Esophagus mucosa (tissue), 1 donor: Measurements from ENCODE around the gene MED4. TPM values are rescaled to one million over a fixed set of nuclear protein-coding genes. Genes with fewer than 3 reads are reported as not detected.

Experiments used
- ATAC-seq: fragments of 200-7000 bp; cut with Tn5 transposase; one replicate; pipeline ENCODE4 v1.9.1; 2020
- total RNA-seq: library from RNA; stranded (reverse); gene quantifications from one replicate; pipeline ENCODE4 v1.2.4, GENCODE V29; 2023
- donor health status: DM: yes; HTN: yes; CAD: no.

Gene MED4
- total RNA-seq: 34.2 TPM

- peak; percentile 100 for ATAC-seq
Measured at GRCh38 chr13:48094781-48095502, at the start of gene MED4. Gene MED4 (minus strand): TSS chr13:48095104. CDS start chr13:48095078, 26 bp downstream.

- peak; percentile 29 for ATAC-seq
Measured at GRCh38 chr13:48144413-48145035, 49.6 kb upstream of the MED4 start.

DNA sequence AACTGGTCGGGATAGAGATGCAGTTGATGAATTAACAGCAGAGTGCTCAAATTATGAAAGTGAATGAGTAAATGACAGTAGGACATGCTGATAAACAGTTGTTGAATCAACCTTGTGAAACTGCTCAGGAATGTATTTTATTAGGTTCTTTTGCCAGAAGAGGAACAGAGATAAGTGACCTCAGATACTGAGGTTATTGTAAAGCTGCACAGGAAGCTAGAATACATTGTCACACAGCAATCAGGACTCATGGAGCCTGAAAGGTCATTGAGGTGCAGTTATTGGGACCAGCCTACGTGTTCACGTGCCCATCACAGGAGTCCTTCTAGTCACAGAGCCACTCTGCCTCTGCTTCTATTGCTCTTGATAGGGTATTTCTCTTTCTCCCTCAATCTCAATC, 47.5 kb upstream of the MED4 start:
- ATAC-seq: no peak

DNA sequence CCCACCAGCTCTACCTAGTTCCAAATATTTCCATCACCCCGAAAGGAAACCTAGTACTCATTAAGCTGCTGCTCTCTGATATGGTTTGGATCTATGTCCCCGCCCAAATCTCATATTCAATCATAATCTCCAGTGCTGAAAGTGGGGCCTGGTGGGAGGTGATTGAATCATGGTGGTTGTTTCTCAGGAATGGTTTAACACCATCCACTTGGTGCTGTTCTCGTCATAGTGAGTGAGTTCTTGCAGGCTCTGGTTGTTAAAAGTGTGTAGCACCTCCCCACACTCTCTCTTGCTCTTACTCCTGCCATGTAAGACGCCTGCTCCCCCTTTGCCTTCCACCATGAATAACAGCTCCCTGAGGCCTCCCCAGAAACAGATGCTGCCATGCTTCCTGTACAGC, 43.4 kb upstream of the MED4 start:
- ATAC-seq: no peak

DNA sequence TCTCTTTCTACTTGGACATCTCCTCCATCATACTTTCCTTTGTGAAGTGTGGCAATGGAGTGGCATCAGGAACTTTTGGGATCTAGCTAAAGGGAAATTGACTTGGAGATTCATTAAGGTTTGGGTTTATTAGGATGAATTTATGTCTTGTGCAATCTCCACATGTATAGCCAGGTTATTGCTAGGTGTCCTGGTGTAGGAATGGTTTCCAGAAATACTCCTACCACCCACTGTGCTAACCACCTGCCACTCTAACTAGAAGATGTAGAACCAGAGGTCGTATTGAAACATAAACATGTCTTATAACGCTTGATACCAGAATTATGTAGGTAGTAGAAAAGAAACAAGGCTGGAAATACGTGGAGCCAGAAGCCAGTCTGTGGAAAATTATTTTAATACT, 38.1 kb upstream of the MED4 start:
- no peak for ATAC-seq

GRCh38 chr13:48131533-48131932, 36.6 kb upstream of the MED4 start:
- no peak for ATAC-seq

- ATAC-seq: peak; percentile 68
Measured at GRCh38 chr13:48126944-48127830, 32.3 kb upstream of the MED4 start.

GRCh38 chr13:48125794-48126228, 30.9 kb upstream of the MED4 start:
- peak; percentile 4 for ATAC-seq

DNA sequence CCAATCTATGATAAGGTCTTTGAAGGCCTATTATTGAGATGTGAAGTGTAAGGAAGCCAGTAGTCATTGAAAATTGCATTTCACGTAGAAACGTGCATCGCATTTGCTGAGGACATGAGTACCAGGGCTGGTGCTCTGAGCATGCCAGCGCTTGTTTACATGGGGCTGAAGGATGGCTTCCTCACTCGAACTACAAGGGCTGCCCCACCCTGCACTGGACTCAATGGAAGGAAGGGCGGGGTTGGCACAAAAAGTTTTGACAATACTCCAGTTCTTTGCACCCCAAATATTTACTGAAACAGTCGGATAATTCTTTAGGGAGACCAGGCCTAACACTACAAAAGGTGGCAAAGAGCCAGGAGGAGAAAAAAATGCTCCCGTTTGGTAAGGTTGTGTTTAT, 28.9 kb upstream of the MED4 start:
- ATAC-seq: peak; percentile 89

- no peak for ATAC-seq
Measured at GRCh38 chr13:48121733-48122132, 26.8 kb upstream of the MED4 start.

- ATAC-seq: no peak
Measured at GRCh38 chr13:48120241-48120640, 25.3 kb upstream of the MED4 start.

DNA sequence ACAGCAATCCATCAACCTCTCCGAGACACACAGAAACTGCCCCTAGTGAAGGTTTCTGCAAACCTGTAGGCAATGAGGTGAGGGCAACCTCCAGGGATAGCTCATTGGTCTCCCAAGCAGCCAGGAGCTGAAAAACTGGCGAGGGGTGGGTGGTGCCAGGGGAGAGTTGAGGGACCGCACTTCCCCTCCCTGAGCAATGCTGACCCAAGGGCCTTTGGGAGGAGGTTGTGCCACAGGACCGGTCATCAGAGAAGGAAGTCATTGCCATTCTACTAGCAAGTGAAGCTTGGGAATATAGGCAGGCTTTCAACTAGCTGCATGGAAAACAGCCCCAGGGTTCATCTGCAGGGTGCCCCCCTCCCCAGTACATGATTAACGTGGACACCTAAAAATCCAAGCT, 23.1 kb upstream of the MED4 start:
- no peak for ATAC-seq

- no peak for ATAC-seq
Measured at GRCh38 chr13:48116808-48117207, 21.9 kb upstream of the MED4 start.

DNA sequence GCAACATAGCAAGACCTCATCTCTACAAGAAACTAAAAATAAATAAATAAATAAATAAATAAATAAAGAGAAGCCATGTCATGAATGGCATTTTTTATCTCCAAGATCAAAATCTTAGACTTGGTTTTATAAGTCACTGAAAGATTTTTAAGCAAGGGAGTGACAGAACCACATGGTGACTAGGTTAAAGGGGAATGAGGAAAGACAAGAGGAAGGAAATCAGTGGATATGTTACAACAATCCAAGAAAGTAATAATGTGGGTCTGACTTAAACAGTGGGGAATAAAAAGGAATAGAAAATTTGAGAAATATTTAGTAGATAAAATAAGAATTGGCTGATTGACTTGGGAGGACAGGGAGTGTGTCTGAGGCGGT, 18.8 kb upstream of the MED4 start:
- ATAC-seq: no peak

GRCh38 chr13:48112896-48113755, 18.2 kb upstream of the MED4 start:
- ATAC-seq: peak; percentile 28

GRCh38 chr13:48110931-48111721, 16.2 kb upstream of the MED4 start:
- ATAC-seq: no peak

GRCh38 chr13:48110132-48110868, 15.4 kb upstream of the MED4 start:
- ATAC-seq: no peak

DNA sequence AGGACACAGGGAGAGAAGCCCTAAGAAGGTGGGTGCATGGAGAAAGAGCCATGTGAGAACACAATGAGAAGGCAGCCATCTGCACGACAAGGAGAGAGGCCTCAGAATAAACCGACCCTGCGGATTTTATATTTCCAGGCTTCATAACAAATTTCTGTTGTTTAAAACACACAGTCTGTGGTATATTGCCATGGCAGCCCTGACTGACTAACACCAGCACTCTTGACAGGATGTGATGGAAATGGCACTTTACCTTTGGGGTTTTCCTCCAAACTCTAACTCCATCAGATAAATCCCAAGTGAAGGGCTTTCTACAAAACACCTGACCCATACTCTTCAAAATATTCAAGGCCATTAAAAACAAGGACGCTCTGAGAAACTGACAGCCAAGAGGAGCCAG, 13.2 kb upstream of the MED4 start:
- no peak for ATAC-seq

DNA sequence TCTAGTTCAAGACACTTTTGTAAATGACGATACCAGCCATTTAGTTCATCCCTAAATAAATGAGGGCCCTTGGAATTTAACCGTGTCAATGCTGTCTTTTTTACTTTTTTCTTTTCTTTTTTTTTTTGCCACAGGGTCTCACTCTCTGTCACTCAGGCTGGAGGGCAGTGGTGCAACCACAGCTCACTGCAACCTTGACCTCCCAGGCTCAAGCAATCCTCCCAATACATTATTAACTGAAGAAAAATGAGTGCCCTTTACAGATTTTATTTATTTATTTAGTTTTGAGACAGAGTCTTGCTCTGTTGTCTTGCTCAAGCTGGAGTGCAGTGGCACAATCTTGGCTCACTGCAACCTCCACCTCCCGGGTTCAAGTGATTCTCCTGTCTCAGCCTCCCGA, 2.9 kb upstream of the MED4 start:
- ATAC-seq: no peak

DNA sequence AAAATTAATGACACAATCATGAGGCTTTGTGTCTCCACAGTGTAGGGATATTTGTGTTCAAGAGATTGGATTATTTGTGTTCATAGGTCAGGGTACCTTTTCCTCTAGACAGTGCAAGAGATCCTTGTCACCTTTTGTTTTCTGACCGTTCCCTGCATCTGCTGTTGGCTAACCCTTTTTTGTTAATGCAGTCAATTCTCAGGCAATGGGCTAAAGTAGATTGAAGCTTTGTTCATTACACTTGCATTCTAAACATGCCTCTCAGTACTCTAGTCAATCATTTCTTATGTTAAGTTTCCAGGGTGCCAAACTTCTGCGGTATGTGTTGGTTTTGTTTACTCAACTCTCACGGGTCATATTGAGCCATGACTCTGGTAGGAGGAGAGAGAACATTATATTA, 1.8 kb upstream of the MED4 start:
- ATAC-seq: no peak

- ATAC-seq: peak; percentile 4
Measured at GRCh38 chr13:48094404-48094780, 512 bp downstream of the MED4 start.
